ENCODE measurements around the gene RTP2.
A peak's percentile ranks its signal among the peaks of the same experiment; 100 is the strongest.

DNA sequence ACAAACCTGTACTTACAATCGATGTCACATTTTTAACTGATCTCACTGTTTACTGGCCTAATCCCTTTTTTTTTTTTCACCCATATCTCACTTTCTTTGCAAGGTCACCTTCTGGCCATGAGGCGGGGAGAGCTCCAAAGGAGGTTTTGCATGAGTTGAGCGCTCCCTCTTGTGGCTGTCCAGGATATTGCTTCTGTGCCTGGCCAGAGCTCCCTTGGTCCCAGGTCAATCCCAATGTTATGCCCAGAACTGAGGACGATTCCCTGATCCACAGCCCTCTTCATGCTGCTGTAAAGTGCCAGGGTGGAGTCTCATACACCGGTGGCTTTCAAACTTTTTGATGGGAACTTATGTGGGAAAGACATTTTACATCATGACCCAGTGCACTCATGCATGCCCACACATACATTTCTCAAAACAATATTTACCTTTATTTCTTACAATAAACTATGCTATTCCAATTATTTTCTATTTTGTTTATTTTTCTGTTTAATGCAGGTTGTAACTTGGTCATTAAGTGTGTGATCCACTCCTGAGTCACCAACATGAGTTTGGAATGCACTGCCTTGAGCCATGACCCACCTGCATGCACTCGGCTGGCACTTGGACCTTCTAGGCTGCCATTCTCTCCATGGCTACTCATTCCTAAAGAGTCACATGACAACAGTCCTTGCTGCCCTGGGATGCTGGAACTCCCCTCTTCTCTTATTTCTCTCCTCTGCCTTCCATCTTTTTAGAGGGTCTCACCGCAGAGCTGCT is 22.5 kb downstream of the RTP2 start:
- peak; percentile 94 for TF ChIP-seq RAD21 (IDR thresholded peaks at IDR 0.05; ENCODE audit: low read length)
- TF ChIP-seq, protein P1, sequence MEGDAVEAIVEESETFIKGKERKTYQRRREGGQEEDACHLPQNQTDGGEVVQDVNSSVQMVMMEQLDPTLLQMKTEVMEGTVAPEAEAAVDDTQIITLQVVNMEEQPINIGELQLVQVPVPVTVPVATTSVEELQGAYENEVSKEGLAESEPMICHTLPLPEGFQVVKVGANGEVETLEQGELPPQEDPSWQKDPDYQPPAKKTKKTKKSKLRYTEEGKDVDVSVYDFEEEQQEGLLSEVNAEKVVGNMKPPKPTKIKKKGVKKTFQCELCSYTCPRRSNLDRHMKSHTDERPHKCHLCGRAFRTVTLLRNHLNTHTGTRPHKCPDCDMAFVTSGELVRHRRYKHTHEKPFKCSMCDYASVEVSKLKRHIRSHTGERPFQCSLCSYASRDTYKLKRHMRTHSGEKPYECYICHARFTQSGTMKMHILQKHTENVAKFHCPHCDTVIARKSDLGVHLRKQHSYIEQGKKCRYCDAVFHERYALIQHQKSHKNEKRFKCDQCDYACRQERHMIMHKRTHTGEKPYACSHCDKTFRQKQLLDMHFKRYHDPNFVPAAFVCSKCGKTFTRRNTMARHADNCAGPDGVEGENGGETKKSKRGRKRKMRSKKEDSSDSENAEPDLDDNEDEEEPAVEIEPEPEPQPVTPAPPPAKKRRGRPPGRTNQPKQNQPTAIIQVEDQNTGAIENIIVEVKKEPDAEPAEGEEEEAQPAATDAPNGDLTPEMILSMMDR (conservative IDR thresholded peaks at IDR 0.05; ENCODE audit: low read depth, low read length): peak; percentile 94
- TF ChIP-seq MAZ (IDR thresholded peaks at IDR 0.05; ENCODE audit: borderline replicate concordance, low read depth, low read length): no peak
- TF ChIP-seq FOS (IDR thresholded peaks at IDR 0.05; ENCODE audit: low read depth, low read length): no peak
- no peak for TF ChIP-seq RFX5 (IDR thresholded peaks at IDR 0.05; ENCODE audit: low read depth, low read length)
- no peak for TF ChIP-seq POLR2A (IDR thresholded peaks at IDR 0.05; ENCODE audit: low read depth, low read length)
- TF ChIP-seq, protein P2, sequence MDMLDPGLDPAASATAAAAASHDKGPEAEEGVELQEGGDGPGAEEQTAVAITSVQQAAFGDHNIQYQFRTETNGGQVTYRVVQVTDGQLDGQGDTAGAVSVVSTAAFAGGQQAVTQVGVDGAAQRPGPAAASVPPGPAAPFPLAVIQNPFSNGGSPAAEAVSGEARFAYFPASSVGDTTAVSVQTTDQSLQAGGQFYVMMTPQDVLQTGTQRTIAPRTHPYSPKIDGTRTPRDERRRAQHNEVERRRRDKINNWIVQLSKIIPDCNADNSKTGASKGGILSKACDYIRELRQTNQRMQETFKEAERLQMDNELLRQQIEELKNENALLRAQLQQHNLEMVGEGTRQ (IDR thresholded peaks at IDR 0.05; ENCODE audit: low read depth, low read length): no peak
- TF ChIP-seq CHD1 (IDR thresholded peaks at IDR 0.05; ENCODE audit: low read depth, low read length): 0 out of 2 replicates have a peak, but pooled peaks have one; percentile 18
- TF ChIP-seq, protein P3, sequence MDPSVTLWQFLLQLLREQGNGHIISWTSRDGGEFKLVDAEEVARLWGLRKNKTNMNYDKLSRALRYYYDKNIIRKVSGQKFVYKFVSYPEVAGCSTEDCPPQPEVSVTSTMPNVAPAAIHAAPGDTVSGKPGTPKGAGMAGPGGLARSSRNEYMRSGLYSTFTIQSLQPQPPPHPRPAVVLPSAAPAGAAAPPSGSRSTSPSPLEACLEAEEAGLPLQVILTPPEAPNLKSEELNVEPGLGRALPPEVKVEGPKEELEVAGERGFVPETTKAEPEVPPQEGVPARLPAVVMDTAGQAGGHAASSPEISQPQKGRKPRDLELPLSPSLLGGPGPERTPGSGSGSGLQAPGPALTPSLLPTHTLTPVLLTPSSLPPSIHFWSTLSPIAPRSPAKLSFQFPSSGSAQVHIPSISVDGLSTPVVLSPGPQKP (IDR thresholded peaks at IDR 0.05; ENCODE audit: borderline replicate concordance, low read depth, low read length): no peak
- TF ChIP-seq BHLHE40 (IDR thresholded peaks at IDR 0.05; ENCODE audit: low read depth, low read length): no peak
